COLO668 (cell line): Measurements from ENCODE around the gene IFNE.
"Not testable (repeated sequence)": the region's sequence is repeated elsewhere in the genome, so short reads cannot be mapped to it uniquely, and the experiment has no call there.

Experiments used
- DNase-seq: peaks from one replicate; lab custom pipeline; 2025; ENCODE audit not compliant: unreplicated experiment; lab: John Stamatoyannopoulos, UW

Gene IFNE

GRCh38 chr9:21499912-21500311 lies 17.8 kb upstream of the IFNE start:
- no peak for DNase-seq

- no peak for DNase-seq
Measured at GRCh38 chr9:21491756-21492155, 9.6 kb upstream of the IFNE start.

GRCh38 chr9:21481470-21482056 lies 550 bp downstream of the IFNE start:
- DNase-seq: no peak

- no peak for DNase-seq
Measured at GRCh38 chr9:21479152-21479702, 2.9 kb downstream of the IFNE start.

- no peak for DNase-seq
Measured at GRCh38 chr9:21477466-21477865, 4.6 kb downstream of the IFNE start.

- DNase-seq: no peak
Measured at GRCh38 chr9:21473236-21473635, 8.9 kb downstream of the IFNE start.

- DNase-seq: no peak
Measured at GRCh38 chr9:21470126-21470525, 12.0 kb downstream of the IFNE start.

GRCh38 chr9:21465859-21466518 lies 16.1 kb downstream of the IFNE start:
- DNase-seq: no peak

- no peak for DNase-seq
Measured at GRCh38 chr9:21465138-21465537, 17.0 kb downstream of the IFNE start.

- no peak for DNase-seq
Measured at GRCh38 chr9:21461377-21461776, 20.7 kb downstream of the IFNE start.

GRCh38 chr9:21455320-21455719 lies 26.8 kb downstream of the IFNE start:
- DNase-seq: no peak

GRCh38 chr9:21454149-21454548 lies 28.0 kb downstream of the IFNE start:
- no peak for DNase-seq

- DNase-seq: no peak
Measured at GRCh38 chr9:21452681-21453080, 29.4 kb downstream of the IFNE start.

- no peak for DNase-seq
Measured at GRCh38 chr9:21450733-21451394, 31.2 kb downstream of the IFNE start.

GRCh38 chr9:21449312-21449711 lies 32.8 kb downstream of the IFNE start:
- DNase-seq: not testable (repeated sequence)

- DNase-seq: no peak
Measured at GRCh38 chr9:21443849-21444625, 38.1 kb downstream of the IFNE start.

GRCh38 chr9:21440139-21440538 lies 42.0 kb downstream of the IFNE start, which contains the start of gene IFNA1:
TSS of gene IFNA1 (plus strand) at chr9:21440439. CDS start at chr9:21440508, 69 bp downstream.
- no peak for DNase-seq

- DNase-seq: not testable (repeated sequence)
Measured at GRCh38 chr9:21435015-21435383, 47.1 kb downstream of the IFNE start.

GRCh38 chr9:21434202-21435014 lies 47.7 kb downstream of the IFNE start:
- DNase-seq: peak; percentile 10

GRCh38 chr9:21432672-21433425 lies 49.3 kb downstream of the IFNE start:
- DNase-seq: no peak
